ENCODE measurements around the gene PRKCE.

DNA sequence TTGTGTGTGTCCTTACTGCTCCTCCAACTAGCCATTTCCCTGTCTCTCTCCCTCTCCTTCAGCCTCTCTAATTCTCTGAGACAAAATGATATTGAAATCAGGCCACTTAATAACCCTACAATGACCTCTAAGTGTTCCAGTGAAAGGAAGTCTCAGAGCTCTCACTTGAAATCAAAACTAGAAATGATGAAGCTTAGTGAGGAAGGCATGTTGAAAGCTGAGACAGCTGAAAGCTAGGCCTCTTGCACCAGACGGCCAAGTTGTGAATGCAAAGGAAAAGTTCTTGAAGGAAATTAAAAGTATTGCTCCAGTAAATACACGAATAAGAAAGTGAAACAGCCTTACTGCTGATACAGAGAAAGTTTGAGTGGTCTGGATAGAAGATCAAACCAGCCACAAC, 72.9 kb downstream of the PRKCE start:
- TF ChIP-seq EZH2 (IDR thresholded peaks at IDR 0.05; ENCODE audit: low read length, missing control alignments) (no peak), CTCF (conservative IDR thresholded peaks at IDR 0.05 in 1 of 2, IDR thresholded peaks at IDR 0.05 in 1 of 2; ENCODE audit: low read depth in 1 of 2, low read length in 2 of 2) (no peak)

All from fibroblast of lung (primary cell).